Left ventricle myocardium superior (tissue), 1 donor: ENCODE measurements around the gene ADAM10. TPM values are rescaled to one million over a fixed set of nuclear protein-coding genes. Genes with fewer than 3 reads are reported as not detected.

Source experiments
- ATAC-seq: fragments of 200-7000 bp; cut with Tn5 transposase; one replicate; pipeline ENCODE4 v1.9.1; 2020; ENCODE audit warnings: mild to moderate bottlenecking, moderate library complexity
- DNase-seq: peaks from one replicate; pipeline ENCODE4 v3.0.0-alpha.2; 2020
- intact Hi-C: fragments of 100-400 bp; cut with micrococcal nuclease; formaldehyde crosslinking; loops from one replicate; pipeline ENCODE4 v1.11.0; 2022
- total RNA-seq: library from RNA; stranded (reverse); fragmentation: NEBNext Ultra II Directional; extraction: Animal tissue kit (Norgen Biotek cat#: 25700); gene quantifications from one replicate; pipeline ENCODE4 v1.2.1, GENCODE V29; 2021
- donor health status: DM: no; HTN: yes; CAD: no; lungs with severe emphysema.

Gene ADAM10
- total RNA-seq, 1 donor from 2014 or later: 77.1 TPM

DNA sequence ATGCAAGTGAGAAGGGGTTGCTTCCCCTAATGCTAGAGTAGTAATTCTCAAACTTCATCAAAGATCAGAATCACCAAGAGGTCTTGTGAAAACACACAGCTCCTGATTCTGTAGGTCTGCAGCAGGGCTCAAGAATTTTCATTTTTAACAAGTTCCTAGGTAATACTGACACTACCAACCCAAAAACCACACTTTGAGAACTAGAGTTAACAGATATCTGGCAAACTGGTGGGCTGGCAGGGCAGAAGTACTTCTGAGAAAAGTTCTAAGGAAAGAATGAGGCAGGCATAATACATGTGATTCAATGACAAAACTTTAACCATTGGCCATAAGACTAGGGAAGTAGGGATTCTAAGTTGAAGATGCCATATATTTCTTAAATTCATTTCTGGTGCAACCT lies 12.8 kb upstream of the ADAM10 start:
- intact Hi-C loops: no loop called here
- DNase-seq (no peak), ATAC-seq (no peak)

DNA sequence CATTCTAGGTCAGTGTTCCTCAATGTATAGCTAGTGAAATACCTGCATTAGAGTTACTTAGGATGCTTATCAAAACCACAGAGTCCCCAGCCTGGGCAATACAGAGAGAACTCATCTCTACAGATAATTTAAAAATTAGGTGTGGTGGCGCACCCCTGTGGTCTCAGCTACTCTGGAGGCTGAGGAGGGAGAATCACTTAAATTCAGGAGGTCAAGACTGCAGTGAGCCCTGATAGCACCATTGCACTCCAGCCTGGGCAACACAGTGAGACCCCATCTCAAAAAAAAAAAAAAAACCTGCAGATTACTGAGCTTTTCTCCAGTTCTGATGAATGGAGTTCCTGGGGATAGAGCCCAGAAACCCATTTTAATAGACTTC lies 11.5 kb upstream of the ADAM10 start:
- ATAC-seq (no peak), DNase-seq (no peak)
- intact Hi-C loops: no loop called here

DNA sequence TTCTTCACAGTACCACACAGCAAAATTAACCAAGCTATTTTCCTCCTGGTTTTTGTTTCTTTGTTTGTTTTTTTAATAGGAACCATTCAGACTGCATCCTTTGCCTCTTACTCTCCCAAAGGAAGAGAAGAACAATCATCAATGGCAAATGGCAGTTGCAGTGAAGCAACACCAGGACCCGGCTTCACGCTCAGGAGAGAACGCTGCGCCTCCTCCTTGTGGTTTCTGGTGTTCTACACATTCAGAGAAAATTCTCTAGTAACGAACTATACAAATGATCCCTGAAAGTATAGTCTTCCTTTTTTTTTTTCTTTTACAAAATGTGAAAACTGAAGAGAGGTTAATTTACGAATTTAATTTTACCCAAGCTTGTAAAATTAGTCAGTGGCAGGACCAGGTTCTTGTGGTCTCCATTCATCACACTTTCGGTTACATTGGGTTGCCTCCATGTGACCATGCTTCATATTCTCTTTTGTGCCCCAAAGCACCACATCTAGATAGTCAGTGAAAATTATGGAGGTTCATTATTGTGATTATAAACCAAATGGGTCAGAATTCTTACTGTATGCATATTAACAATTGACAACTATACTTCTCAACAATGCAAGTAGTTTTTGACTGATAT lies 11.0 kb upstream of the ADAM10 start:
- DNase-seq: no peak
- no peak for ATAC-seq
- intact Hi-C loops: no loop called here

DNA sequence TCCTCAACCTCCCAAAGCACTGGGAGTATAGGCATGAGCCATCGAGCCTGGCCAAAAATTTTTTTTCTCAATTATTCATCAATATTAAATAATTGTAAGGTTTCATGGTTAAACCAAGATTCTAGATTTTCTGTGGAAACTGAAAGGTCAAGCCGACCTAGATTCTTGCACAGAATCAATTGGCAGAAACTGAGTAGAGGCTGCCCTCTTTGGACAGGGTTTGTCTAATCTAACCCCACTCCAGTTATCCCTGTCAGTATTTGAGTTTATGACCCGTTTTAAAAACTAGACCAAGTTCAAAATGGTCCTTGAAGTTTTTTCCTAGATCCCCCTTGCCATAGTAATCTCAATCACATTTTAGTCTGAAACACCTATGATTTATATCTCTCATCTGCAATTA lies 8.6 kb upstream of the ADAM10 start:
- no peak for DNase-seq
- intact Hi-C loops: no loop called here
- ATAC-seq: peak; percentile 45

DNA sequence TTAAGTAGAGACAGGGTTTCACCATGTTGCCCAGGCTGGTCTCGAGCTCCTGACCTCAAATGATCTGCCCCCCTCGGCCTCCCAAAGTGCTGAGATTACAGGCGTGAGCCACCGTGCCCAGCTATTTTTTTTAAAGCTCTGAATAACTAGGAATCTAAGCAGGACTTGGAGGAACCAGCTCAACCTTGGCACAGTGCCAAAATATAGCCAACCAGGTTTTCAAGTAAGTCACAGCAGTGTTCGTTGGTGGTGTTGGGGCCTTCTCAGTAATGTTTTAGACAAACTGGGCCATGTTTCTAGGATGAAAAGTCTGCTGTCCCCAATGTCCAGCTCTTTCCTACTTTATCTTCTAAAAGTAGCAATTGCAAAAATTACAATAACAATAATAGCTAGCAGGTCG lies 6.4 kb upstream of the ADAM10 start:
- no peak for ATAC-seq
- intact Hi-C loops: no loop called here
- no peak for DNase-seq

DNA sequence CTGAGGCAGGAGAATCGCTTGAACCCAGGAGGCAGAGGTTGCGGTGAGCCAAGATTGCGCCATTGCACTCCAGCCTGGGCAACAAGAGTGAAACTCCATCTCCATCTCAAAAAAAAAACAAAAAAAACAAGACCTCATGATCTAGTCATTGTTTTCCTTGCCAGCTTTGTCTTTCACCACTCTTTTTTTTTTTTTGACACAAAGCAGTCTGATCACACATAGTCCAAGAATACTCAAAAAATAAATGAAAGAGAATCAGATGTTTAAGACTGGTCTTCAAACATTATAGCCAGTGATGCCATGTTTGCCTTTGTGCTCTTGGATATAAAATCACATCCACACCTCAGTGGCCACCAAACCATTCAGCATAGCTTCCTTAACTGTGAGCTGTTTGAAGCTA lies 5.8 kb upstream of the ADAM10 start:
- DNase-seq: no peak
- no peak for ATAC-seq
- intact Hi-C loops: no loop called here

DNA sequence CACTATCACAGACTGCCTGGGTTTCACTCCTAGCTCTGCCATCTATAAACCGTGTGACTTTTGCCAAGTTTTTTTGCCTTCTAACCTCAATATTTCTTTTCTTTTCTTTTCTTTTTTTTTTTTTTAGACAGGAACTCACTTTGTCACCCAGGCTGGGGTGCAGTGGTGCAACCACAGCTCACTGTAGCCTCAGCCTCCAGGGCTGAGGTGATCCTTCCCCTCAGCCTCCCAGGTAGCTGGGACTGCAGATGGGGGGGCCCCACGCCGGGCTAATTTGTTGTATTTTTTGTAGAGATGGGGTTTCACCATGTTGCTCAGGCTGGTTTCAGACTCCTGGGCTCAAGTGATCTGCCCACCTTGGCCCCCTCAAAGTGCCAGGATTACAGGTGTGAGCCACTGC lies 3.2 kb upstream of the ADAM10 start:
- DNase-seq (no peak), ATAC-seq (no peak)
- intact Hi-C loops: no loop called here

DNA sequence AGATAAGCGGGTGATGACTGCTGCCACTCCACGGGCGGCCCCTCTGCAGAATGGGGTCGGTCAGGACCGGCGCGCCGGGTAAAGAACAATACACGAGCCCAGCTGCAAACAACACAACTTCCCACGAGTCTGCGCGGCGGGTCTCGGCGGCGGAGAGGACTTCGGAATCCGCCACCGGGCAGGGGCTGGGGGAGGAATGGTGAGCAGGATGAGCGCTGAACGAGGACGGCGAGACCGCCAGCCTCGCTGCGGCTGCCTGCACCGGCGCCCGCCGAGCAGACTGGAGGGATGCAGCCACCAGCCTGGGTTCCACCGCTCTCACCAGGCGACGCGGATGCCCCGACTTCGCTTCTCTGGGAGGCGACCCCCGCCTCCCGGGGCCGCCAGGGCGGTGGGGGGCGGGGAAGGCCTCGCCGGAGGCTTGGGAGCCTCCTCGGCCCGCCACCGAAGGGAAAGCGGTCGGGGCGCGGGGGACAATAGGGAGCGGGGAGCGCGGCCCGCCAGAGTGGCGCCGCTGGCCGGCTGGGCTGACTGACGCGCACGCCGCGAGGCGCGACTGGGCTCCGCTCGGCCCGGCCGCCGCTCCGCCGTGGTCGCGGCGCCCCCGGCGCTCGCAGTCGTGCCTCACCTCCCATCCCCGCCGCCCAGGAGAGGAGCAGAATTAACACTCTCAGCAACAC lies 515 bp downstream of the ADAM10 start:
- intact Hi-C loops: loop anchor here (10.0 kb wide), 1 partner anchor 64 kb away; no protein-coding TSS in a partner anchor
- DNase-seq (peak; percentile 75), ATAC-seq (peak; percentile 54)

DNA sequence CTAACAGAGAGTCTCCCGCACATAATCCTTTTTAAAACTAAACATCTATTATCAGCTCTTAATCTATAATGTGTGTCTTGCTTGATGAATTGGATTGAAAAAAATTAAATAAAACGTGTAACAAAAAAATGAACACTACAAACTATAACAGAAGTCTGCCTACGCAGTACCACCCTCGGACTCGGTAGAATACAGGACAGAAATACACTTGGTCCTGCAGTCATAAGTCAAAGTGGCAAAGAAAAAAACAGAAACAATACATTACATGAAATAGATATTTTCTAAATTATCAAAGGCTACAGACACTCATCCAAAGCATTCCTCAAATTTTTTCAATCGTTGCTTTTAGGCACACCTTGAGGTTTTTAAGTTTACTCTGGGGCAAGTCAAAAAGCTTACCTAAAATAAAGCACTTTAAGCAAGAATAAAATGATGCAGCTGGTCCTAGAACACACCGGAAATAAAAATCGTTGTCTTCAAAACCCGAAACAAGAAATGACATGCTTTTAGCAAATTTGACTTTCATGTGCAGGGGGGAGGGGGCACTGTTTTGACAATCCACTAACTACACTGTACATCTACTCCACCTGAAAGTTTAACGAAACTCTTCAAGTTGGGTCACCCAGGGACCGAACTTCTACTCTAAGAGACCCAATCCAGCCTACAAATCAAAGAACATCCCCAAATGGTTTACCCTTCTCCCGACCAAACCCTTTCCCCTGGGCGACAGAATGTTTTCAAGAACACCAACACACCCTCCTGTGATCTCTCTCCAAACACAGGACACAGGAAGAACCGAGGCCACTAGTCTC lies 1.3 kb downstream of the ADAM10 start:
- intact Hi-C loops: loop anchor here (10.0 kb wide), 1 partner anchor 63 kb away; no protein-coding TSS in a partner anchor
- no peak for DNase-seq
- ATAC-seq: no peak

DNA sequence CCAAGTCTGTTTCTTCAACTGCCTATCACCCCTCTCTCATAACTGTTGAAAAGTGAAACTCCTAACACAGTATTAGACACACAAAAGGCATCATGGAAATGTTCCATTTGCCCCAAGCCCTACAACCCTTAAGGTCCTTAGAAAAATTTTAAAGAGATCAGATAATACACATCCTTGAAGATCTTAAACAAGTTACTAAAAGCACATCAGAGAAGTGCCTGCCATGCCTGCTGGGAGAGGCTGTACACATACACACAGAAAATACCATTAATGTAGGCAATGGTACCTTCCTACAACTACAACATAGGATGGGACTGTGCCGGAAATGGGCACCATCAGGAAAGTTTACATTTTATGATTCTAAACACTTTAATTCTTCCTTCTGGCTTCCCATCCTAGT lies 3.3 kb downstream of the ADAM10 start:
- ATAC-seq (no peak), DNase-seq (no peak)
- intact Hi-C loops: loop anchor here (10.0 kb wide), 1 partner anchor 61 kb away; no protein-coding TSS in a partner anchor

DNA sequence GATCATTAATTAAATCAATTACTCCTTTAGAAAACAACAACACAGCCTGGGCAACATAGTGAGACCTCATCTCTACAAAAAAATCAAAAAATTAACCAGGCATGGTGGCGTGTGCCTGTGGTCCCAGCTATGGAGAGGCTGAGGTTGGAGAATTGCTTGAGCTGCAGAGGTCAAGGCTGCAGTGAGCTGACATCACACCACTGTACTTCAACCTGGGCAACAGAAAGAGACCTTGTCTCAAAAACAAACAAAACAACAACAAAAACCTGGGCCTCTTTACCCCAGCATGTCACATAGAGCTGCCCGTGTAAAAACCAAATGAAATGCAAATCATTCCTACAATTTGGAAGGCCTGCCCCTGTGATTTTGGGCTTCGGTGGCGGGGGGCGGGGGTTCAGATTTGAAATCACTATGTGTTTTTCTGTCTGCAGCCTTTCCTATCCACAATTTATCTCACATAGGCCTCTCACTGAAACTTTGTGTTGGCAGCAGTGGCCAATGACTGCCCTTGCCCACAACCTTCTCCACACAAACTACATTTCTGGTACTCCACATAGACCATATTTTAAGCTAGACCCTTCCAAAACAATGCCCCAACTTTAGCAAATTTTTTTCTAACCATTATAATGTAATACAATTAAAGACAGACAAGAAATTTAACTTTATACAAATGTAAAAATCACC lies 6.5 kb downstream of the ADAM10 start:
- no peak for DNase-seq
- intact Hi-C loops: loop anchor here (10.0 kb wide), 1 partner anchor 58 kb away; no protein-coding TSS in a partner anchor
- peak; percentile 66 for ATAC-seq

DNA sequence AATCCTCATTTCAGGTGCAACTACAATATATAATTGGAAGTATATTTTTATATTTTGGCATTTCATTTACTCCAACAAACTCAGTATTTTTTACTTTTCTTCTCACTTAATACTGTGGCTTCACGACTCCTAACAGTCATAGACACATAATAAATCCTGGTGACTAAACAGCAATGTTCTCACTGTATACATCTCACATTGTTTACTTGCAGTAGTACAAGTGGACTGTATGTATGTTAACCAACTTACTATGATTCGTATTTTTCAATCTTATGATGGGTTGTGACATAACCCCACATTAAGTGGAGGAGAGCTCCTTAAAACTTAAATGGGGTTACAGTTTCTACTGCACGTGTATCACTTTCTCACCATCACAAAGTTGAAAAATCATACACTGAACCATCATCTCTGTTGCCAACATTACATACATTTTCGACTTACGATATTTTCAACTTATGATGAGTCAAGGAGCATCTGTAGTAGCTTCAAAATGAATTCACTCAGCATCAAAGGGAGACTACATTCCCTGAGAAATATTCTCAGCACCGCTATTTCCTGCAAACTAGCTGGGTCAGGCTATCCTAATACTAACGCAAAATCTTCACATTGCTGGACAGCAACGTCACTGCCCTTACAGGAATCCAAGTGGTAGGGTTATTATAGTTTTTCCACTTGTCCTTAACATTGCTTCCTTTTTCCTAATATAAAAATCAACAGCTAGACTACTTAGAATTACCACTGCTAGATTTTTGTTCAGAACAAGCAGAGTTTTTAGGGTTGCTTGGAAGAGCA lies 7.3 kb downstream of the ADAM10 start:
- DNase-seq (no peak), ATAC-seq (peak; percentile 63)
- intact Hi-C loops: loop anchor here (10.0 kb wide), 1 partner anchor 57 kb away; no protein-coding TSS in a partner anchor

DNA sequence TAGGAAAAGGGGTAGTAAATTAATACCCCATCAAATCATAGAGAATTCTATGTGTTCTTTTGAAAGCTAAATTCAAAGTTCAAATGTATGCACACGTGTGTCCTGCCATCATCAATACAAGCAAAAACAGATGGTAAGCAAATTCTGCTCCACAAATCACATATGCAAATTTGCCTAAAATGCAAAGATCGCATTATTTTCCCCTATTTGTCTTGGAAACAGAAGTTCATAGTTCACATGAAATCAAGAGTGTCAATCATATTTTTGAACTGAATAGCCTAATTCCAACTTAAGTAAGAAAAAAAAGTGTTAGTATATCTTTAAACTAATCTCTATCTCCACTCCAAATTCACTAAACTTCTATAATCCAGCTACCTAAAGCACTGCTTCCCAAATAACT lies 8.5 kb downstream of the ADAM10 start:
- no peak for DNase-seq
- no peak for ATAC-seq
- intact Hi-C loops: loop anchor here (10.0 kb wide), 1 partner anchor 56 kb away; no protein-coding TSS in a partner anchor

DNA sequence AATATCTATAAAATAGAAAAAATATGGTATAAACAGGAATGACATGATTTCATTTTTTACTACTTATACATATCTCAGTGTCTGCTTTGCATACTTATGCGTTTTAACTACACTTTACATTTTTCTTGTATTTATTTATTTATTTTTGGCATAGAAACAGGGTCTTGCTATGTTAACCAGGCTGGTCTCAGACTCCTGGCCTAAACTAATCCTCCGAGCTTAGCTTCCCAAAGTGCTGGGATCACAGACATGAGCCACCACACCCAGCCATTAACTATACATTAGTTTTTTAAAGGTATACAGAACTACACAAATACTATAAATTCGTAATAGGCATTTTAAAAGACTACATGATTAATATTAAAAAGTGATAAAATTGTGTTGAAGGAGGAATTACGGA lies 9.1 kb downstream of the ADAM10 start:
- intact Hi-C loops: loop anchor here (10.0 kb wide), 1 partner anchor 56 kb away; no protein-coding TSS in a partner anchor
- DNase-seq (no peak), ATAC-seq (no peak)

DNA sequence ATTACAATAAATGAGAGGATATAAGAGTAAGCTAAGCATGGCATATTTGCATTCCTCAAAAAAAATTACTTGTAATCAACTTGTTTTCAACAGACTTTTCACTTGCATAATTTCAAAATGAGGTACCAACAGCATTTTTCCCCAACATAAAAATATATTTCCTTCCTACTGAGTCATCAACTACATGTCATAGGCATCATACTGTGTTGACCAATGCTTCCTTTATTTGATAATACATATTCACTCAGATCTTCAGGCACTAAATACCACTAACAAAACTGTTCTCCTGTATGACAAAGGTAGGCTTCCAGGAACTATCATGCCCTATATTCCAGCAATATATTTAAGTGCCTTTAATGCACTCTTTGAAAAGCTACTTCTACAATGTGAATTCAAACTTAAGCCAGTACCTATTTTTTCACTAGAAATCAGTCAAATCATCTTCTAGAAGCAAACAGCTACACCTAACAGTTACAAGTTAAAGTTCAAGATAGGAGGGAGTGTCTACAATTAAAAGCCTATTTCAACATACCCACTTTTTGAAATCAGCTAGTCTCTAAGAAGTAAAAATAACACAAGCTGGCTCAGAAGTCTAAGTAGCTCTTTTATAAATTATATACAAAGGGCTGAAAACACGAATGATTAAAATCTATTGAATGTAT lies 11.3 kb downstream of the ADAM10 start:
- intact Hi-C loops: no loop called here
- no peak for DNase-seq
- no peak for ATAC-seq

DNA sequence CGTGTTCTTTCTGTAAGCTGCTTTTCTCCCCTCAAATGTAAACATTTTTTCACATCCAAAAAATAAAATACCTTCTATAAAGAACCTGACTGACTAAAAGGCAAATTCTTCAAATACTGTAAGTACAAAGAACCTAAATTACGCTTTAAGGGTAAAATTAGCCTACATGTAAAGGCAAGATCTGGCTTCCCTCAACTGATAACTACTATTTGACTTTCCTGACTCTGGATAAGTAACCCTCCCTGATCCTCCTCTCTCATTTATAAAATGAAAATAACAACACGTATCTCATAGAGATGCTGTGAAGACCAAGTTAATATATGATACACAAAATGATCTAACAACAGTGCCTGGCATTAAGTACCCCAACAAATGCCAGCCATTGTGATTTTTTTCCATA lies 12.2 kb downstream of the ADAM10 start:
- DNase-seq (no peak), ATAC-seq (no peak)
- intact Hi-C loops: no loop called here

DNA sequence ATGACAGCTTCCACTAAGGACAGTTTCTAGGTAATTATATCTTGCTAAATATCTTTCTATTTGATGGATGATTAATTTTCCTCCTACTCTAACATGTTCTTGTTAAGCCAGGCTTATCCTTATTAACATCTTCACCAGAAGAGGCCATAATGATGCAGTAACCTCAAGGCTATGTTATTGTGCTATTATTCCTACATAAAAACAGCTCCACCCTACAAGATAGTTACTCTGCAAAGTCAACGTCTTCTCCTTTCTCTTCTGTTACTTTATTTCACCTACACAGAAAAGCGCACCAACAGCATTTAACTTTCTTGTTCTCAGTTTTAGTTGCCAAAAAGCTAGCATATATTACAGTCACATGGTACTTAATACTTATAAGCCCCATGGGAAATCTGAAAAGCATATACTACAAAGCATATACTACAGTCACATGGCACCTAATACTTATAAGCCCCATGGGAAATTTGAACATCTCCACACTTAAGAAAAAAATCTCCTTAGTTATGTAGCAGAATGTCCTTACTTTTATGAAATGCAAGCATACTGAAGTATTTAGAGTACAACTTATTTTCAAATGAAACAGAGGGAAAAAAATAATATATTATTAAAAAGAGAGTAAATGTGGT lies 13.4 kb downstream of the ADAM10 start:
- intact Hi-C loops: no loop called here
- no peak for DNase-seq
- ATAC-seq: no peak

DNA sequence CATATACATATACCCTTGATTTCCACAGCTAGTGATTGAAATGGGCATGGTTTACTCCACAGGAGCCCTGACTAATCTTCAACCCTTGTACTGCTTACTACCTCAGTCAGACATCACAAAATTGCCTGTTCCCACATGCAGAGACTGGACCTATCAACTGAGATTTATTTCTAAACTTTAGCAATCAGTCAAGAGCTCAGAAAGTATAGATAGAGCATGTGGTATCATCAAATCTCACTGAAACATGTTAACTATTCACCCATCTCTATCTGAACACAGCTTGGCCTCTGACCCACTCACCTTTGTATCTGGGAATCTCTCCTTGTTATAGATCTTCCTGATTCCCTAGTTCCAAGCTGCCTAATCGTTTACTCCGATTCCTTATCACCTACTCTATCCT lies 14.6 kb downstream of the ADAM10 start:
- no peak for ATAC-seq
- intact Hi-C loops: no loop called here

More for the DNA sequence above, 14.6 kb downstream of the ADAM10 start:
- no peak for DNase-seq
